OCI-LY7 (cell line): Measurements from ENCODE around the gene ZBED1. TPM values are rescaled to one million over a fixed set of nuclear protein-coding genes. Genes with fewer than 3 reads are reported as not detected.

ENCODE experiments used
- BruUV-seq: library from RNA; stranded (reverse); fragments of 400-500 nt; replicated peaks from 2 replicates; lab custom pipeline; 2021; lab: Mats Ljungman, UMichigan
- CTCF ChIA-PET: fragments of 300-600 bp; sonication (Branson Sonifier 250); formaldehyde crosslinking; loops from one replicate; lab custom pipeline; 2022; ENCODE audit warnings: antibody characterized with exemption; ENCODE audit not compliant: unreplicated experiment; lab: Charles Lee
- POLR2A ChIA-PET: fragments of 300-600 bp; sonication (Branson Sonifier 250); formaldehyde crosslinking; loops from one replicate; lab custom pipeline; 2022; ENCODE audit warnings: antibody characterized with exemption; lab: Charles Lee
- DNase-seq: peaks from one replicate; pipeline ENCODE4 v3.0.0-alpha.2; 2015; ENCODE audit warnings: low spot score
- H2AFZ ChIP-seq: fragments of 200-600 bp; sonication (generic), shearing (Covaris generic); 2 replicates; pipeline ENCODE4 v1.6.1; 2014; ENCODE audit warnings: mild to moderate bottlenecking, antibody characterized with exemption, low read length, moderate library complexity
- H3K27ac ChIP-seq: fragments of 200-600 bp; sonication (generic); 2 replicates; pipeline ENCODE4 v1.5.1; 2014; ENCODE audit warnings: mixed run types, low read depth, mild to moderate bottlenecking, moderate library complexity, low read length, inconsistent platforms; ENCODE audit not compliant: poor library complexity, severe bottlenecking
- H3K36me3 ChIP-seq: fragments of 200-600 bp; sonication (generic); 2 replicates; pipeline ENCODE4 v1.6.1; 2014; ENCODE audit warnings: mild to moderate bottlenecking, antibody characterized with exemption, low read length, moderate library complexity, mixed read lengths; ENCODE audit not compliant: insufficient read depth
- H3K4me1 ChIP-seq: fragments of 200-600 bp; sonication (generic); 2 replicates; pipeline ENCODE4 v1.5.1; 2014; ENCODE audit warnings: mild to moderate bottlenecking, low read length; ENCODE audit not compliant: insufficient read depth, poor library complexity, severe bottlenecking
- H3K4me2 ChIP-seq: fragments of 200-600 bp; sonication (generic); 2 replicates; pipeline ENCODE4 v1.6.1; 2014; ENCODE audit warnings: mild to moderate bottlenecking, low read length
- H3K4me3 ChIP-seq: fragments of 200-600 bp; sonication (generic); 2 replicates; pipeline ENCODE4 v1.5.1; 2014; ENCODE audit warnings: mild to moderate bottlenecking, low read depth, low read length; ENCODE audit not compliant: poor library complexity, severe bottlenecking
- H3K79me2 ChIP-seq: fragments of 200-600 bp; sonication (generic); 2 replicates; pipeline ENCODE4 v1.6.1; 2016; ENCODE audit warnings: low read depth, mild to moderate bottlenecking, low read length, moderate library complexity, mixed read lengths; ENCODE audit not compliant: insufficient read depth
- H3K9me2 ChIP-seq: fragments of 200-600 bp; sonication (generic); 2 replicates; pipeline ENCODE4 v1.6.1; 2016; ENCODE audit warnings: mild to moderate bottlenecking, low read length, mixed read lengths; ENCODE audit not compliant: insufficient read depth
- H3K9me3 ChIP-seq: fragments of 200-600 bp; sonication (generic); 2 replicates; pipeline ENCODE4 v1.6.1; 2014; ENCODE audit warnings: mild to moderate bottlenecking, mixed run types, low read length, mixed read lengths
- H4K20me1 ChIP-seq: fragments of 200-600 bp; sonication (generic); 2 replicates; pipeline ENCODE4 v1.6.1; 2014; ENCODE audit warnings: mild to moderate bottlenecking, antibody characterized with exemption, low read length, moderate library complexity, mixed read lengths; ENCODE audit not compliant: insufficient read depth
- CTCF ChIP-seq: fragments of 200-600 bp; sonication (generic); conservative IDR thresholded peaks from 2 replicates; pipeline ENCODE4 v1.5.1; 2014; ENCODE audit warnings: mild to moderate bottlenecking, antibody characterized with exemption, low read length, moderate library complexity, mixed read lengths
- EZH2phosphoT487 ChIP-seq: fragments of 200-600 bp; sonication (generic); IDR thresholded peaks from 2 replicates; pipeline ENCODE4 v1.6.1; 2018; ENCODE audit warnings: low read depth, borderline replicate concordance, mild to moderate bottlenecking, mixed run types, antibody characterized with exemption, low read length, moderate library complexity, mixed read lengths
- intact Hi-C: fragments of 100-400 bp; cut with micrococcal nuclease; formaldehyde crosslinking; loops from one replicate; pipeline ENCODE4 v1.10.0; 2022; ENCODE audit not compliant: unreplicated experiment
- total RNA-seq, 2 experiments: library from RNA; depleted of rRNA in 1 of 2; stranded (reverse); fragments of >200 nt in 1 of 2; shearing (Covaris generic) in 1 of 2; gene quantifications; 2 replicates each; pipeline ENCODE4 v1.2.3, GENCODE V29; 2014 to 2022

Gene ZBED1
- total RNA-seq, 2 experiments from 2014 or later = 57.6 to 58.7 TPM

- Histone ChIP-seq H3K4me1 (peaks cover 2% of the 10 kb centered on the region), H4K20me1 (no peaks in the 10 kb centered on the region), H3K27ac (no peak overlapping the region), H3K9me2 (no peaks in the 10 kb centered on the region), H2AFZ (no peak overlapping the region), H3K4me2 (no peak overlapping the region), H3K4me3 (no peak overlapping the region), H3K9me3 (peaks cover under 1% of the 10 kb centered on the region; the same call in 1 of the 2 replicates), H3K36me3 (peaks cover 67% of the 10 kb centered on the region), H3K79me2 (peaks cover 9% of the 10 kb centered on the region; the same call in 1 of the 2 replicates)
- BruUV-seq = no TSS peak
- TF ChIP-seq CTCF = no peak
- no peak for TF ChIP-seq EZH2phosphoT487
- POLR2A ChIA-PET = no interaction called here
- CTCF ChIA-PET = no interaction called here
- intact Hi-C loops = no loop called here
- no peak for DNase-seq
These were observed 14.9 kb downstream of the ZBED1 start for GRCh38 chrX:2485789-2486345.

GRCh38 chrX:2484721-2485648 is 15.8 kb downstream of the ZBED1 start:
- intact Hi-C loops = no loop called here
- H2AFZ ChIP-seq = no peak overlapping the region
- POLR2A ChIA-PET = no interaction called here
- CTCF ChIA-PET = no interaction called here
- no peak for DNase-seq
- no TSS peak for BruUV-seq
- H3K27ac ChIP-seq = no peak overlapping the region
- H3K4me2 ChIP-seq = no peak overlapping the region
- TF ChIP-seq EZH2phosphoT487 (no peak), CTCF (no peak)
- no peaks in the 10 kb centered on the region for H3K9me2 ChIP-seq
- peaks cover 5% of the 10 kb centered on the region; the same call in 1 of the 2 replicates for H3K9me3 ChIP-seq
- peaks cover 67% of the 10 kb centered on the region for H3K36me3 ChIP-seq
- peaks cover 14% of the 10 kb centered on the region; the same call in 1 of the 2 replicates for H3K79me2 ChIP-seq
- no peaks in the 10 kb centered on the region for H3K4me1 ChIP-seq
- no peak overlapping the region for H3K4me3 ChIP-seq
- H4K20me1 ChIP-seq = no peaks in the 10 kb centered on the region
